ENCODE data around the gene NDUFC1.
"Not testable (repeated sequence)": the region's sequence is repeated elsewhere in the genome, so short reads cannot be mapped to it uniquely, and the experiment has no call there.

Gene NDUFC1

GRCh38 chr4:139301821-139302611 is at the start of gene NDUFC1:
Gene NDUFC1, minus strand, starts transcription at chr4:139302477. Its CDS starts 6,679 bp downstream, at chr4:139295798.
- peak; percentile 78 for DNase-seq

- DNase-seq = no peak
Observed at GRCh38 chr4:139337612-139338011, 35.3 kb upstream of the NDUFC1 start.

- no peak for DNase-seq
Observed at GRCh38 chr4:139333046-139333445, 30.8 kb upstream of the NDUFC1 start.

GRCh38 chr4:139331185-139331584 is 28.9 kb upstream of the NDUFC1 start:
- no peak for DNase-seq

GRCh38 chr4:139330283-139330682 is 28.0 kb upstream of the NDUFC1 start:
- DNase-seq = no peak

GRCh38 chr4:139329665-139330200 is 27.5 kb upstream of the NDUFC1 start:
- DNase-seq = no peak

GRCh38 chr4:139324620-139325019 is 22.3 kb upstream of the NDUFC1 start:
- DNase-seq = no peak

- not testable (repeated sequence) for DNase-seq
Observed at GRCh38 chr4:139322541-139322940, 20.3 kb upstream of the NDUFC1 start.

- DNase-seq = not testable (repeated sequence)
Observed at GRCh38 chr4:139322070-139322469, 19.8 kb upstream of the NDUFC1 start.

- DNase-seq = no peak
Observed at GRCh38 chr4:139319571-139319970, 17.3 kb upstream of the NDUFC1 start.

- no peak for DNase-seq
Observed at GRCh38 chr4:139317635-139318034, 15.4 kb upstream of the NDUFC1 start.

- DNase-seq = no peak
Observed at GRCh38 chr4:139316733-139317132, 14.5 kb upstream of the NDUFC1 start.

GRCh38 chr4:139315221-139315675 is 13.0 kb upstream of the NDUFC1 start:
- DNase-seq = no peak

- DNase-seq = no peak
Observed at GRCh38 chr4:139314047-139314800, 11.9 kb upstream of the NDUFC1 start.

GRCh38 chr4:139313414-139313813 is 11.1 kb upstream of the NDUFC1 start:
- not testable (repeated sequence) for DNase-seq

GRCh38 chr4:139312552-139313332 is 10.5 kb upstream of the NDUFC1 start:
- no peak for DNase-seq

- DNase-seq = no peak
Observed at GRCh38 chr4:139311909-139312308, 9.6 kb upstream of the NDUFC1 start.

- no peak for DNase-seq
Observed at GRCh38 chr4:139304920-139305319, 2.6 kb upstream of the NDUFC1 start.

- DNase-seq = peak; percentile 98
Observed at GRCh38 chr4:139301113-139301820, 1.0 kb downstream of the NDUFC1 start, which contains the start of gene NAA15. Gene NAA15, plus strand, starts transcription at chr4:139301505. Its CDS starts 273 bp downstream, at chr4:139301778.

- peak; percentile 55 for DNase-seq
Observed at GRCh38 chr4:139300431-139301112, 1.7 kb downstream of the NDUFC1 start.

GRCh38 chr4:139299536-139299935 is 2.7 kb downstream of the NDUFC1 start:
- DNase-seq = no peak

All from NCI-H69 (cell line).